ENCODE results near the gene PDSS2.

DNA sequence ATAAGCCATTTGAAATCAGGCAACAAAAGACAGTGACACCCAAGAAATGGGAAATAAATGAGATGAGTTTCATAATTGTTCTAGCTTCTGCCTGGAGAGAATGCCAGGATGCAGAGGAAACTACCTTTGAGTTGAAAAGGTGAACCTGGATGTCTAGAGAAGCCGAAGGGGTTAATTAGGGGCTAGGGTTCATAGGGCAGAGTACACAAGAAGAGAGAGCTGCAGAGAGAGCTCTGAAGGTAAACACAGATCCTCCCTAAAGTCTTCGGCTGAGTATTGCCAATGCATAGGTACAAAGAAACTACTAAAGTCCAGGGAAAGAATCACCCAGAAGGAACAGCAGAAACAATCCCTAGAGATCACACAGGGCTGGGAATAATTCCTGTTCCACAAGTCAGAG is 224.4 kb downstream of the PDSS2 start:
- TF ChIP-seq, protein P1, sequence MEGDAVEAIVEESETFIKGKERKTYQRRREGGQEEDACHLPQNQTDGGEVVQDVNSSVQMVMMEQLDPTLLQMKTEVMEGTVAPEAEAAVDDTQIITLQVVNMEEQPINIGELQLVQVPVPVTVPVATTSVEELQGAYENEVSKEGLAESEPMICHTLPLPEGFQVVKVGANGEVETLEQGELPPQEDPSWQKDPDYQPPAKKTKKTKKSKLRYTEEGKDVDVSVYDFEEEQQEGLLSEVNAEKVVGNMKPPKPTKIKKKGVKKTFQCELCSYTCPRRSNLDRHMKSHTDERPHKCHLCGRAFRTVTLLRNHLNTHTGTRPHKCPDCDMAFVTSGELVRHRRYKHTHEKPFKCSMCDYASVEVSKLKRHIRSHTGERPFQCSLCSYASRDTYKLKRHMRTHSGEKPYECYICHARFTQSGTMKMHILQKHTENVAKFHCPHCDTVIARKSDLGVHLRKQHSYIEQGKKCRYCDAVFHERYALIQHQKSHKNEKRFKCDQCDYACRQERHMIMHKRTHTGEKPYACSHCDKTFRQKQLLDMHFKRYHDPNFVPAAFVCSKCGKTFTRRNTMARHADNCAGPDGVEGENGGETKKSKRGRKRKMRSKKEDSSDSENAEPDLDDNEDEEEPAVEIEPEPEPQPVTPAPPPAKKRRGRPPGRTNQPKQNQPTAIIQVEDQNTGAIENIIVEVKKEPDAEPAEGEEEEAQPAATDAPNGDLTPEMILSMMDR (conservative IDR thresholded peaks at IDR 0.05 in 1 of 2, IDR thresholded peaks at IDR 0.05 in 1 of 2; ENCODE audit: extremely low read depth in 1 of 2, insufficient read depth in 1 of 2, low read depth in 1 of 2, low read length in 2 of 2) = no peak
- TF ChIP-seq EZH2 (IDR thresholded peaks at IDR 0.05; ENCODE audit: borderline replicate concordance, low read length) = no peak

Data from mammary epithelial cell (primary cell).